Mesendoderm (in vitro differentiated cells): ENCODE measurements around the gene LRIG2. TPM values are rescaled to one million over a fixed set of nuclear protein-coding genes. Genes with fewer than 3 reads are reported as not detected.
A peak's percentile ranks its signal among the peaks of the same experiment; 100 is the strongest.
"Not testable (repeated sequence)": the region's sequence is repeated elsewhere in the genome, so short reads cannot be mapped to it uniquely, and the experiment has no call there.

Experiments used
- DNase-seq: peaks from one replicate; pipeline ENCODE4 v3.0.0; 2013
- H2AK5ac ChIP-seq: 2 replicates; pipeline ENCODE4 v1.6.1; 2013; ENCODE audit warnings: low read length, inconsistent platforms
- H2BK120ac ChIP-seq: 2 replicates; pipeline ENCODE4 v1.6.1; 2013; ENCODE audit warnings: low read depth, mild to moderate bottlenecking, low read length, moderate library complexity, mixed read lengths
- H2BK15ac ChIP-seq: replicated peaks from 2 replicates; pipeline ENCODE4 v1.6.1; 2013; ENCODE audit warnings: low read depth, mild to moderate bottlenecking, moderate library complexity
- H2BK5ac ChIP-seq: 2 replicates; pipeline ENCODE4 v1.6.1; 2013; ENCODE audit warnings: low read length, inconsistent platforms
- H3K18ac ChIP-seq: 2 replicates; pipeline ENCODE4 v1.6.1; 2013; ENCODE audit warnings: mild to moderate bottlenecking, low read length, mixed read lengths
- H3K23ac ChIP-seq: one replicate; pipeline ENCODE4 v1.6.1; 2013; ENCODE audit warnings: low read length
- H3K27ac ChIP-seq: 2 replicates; pipeline ENCODE4 v1.5.1; 2013; ENCODE audit warnings: low read depth, mild to moderate bottlenecking, inconsistent platforms, low read length, moderate library complexity
- H3K27me3 ChIP-seq: 2 replicates; pipeline ENCODE4 v1.6.1; 2013; ENCODE audit warnings: low read length, control low read depth, mild to moderate bottlenecking, inconsistent platforms; ENCODE audit not compliant: insufficient read depth, poor library complexity
- H3K36me3 ChIP-seq: 2 replicates; pipeline ENCODE4 v1.6.1; 2013; ENCODE audit warnings: low read length, inconsistent platforms; ENCODE audit not compliant: control insufficient read depth, insufficient read depth
- H3K4ac ChIP-seq: one replicate; pipeline ENCODE4 v1.6.1; 2013; ENCODE audit warnings: low read depth, mild to moderate bottlenecking, low read length, moderate library complexity
- H3K4me1 ChIP-seq: 2 replicates; pipeline ENCODE4 v1.6.1; 2013; ENCODE audit warnings: low read depth, low read length, inconsistent platforms; ENCODE audit not compliant: control insufficient read depth
- H3K4me2 ChIP-seq: 2 replicates; pipeline ENCODE4 v1.6.1; 2013; ENCODE audit warnings: low read length
- H3K4me3 ChIP-seq: 2 replicates; pipeline ENCODE4 v1.5.1; 2013; ENCODE audit warnings: mild to moderate bottlenecking, low read length
- H3K56ac ChIP-seq: one replicate; pipeline ENCODE4 v1.6.1; 2013; ENCODE audit warnings: low read length
- H3K79me1 ChIP-seq: 2 replicates; pipeline ENCODE4 v1.6.1; 2013; ENCODE audit warnings: low read length, inconsistent platforms
- H3K79me2 ChIP-seq: 2 replicates; pipeline ENCODE4 v1.6.1; 2013; ENCODE audit warnings: mild to moderate bottlenecking, low read length; ENCODE audit not compliant: control insufficient read depth, insufficient read depth
- H3K9ac ChIP-seq: 2 replicates; pipeline ENCODE4 v1.6.1; 2013; ENCODE audit warnings: low read length, inconsistent platforms
- H4K5ac ChIP-seq: one replicate; pipeline ENCODE4 v1.6.1; 2013; ENCODE audit warnings: low read length
- H4K8ac ChIP-seq: one replicate; pipeline ENCODE4 v1.6.1; 2013; ENCODE audit warnings: low read depth, mild to moderate bottlenecking, control low read depth, low read length, moderate library complexity
- WGBS: extraction: QIAGEN DNeasy Blood & Tissue Kit; methylation state at CpG from one replicate; pipeline ENCODE4 v1.1.7; 2013; ENCODE audit warnings: low lambda C conversion rate, missing lambda C conversion rate; ENCODE audit not compliant: insufficient coverage; ENCODE audit errors: extremely low coverage; 5-methylcytosine and 5-hydroxymethylcytosine counted together
- polyA plus RNA-seq, 2 experiments: library from polyadenylated mRNA; stranded (reverse); fragments of 200-250 nt; gene quantifications; one replicate each; pipeline ENCODE4 v1.2.3, GENCODE V29; 2013

Gene LRIG2, protein sequence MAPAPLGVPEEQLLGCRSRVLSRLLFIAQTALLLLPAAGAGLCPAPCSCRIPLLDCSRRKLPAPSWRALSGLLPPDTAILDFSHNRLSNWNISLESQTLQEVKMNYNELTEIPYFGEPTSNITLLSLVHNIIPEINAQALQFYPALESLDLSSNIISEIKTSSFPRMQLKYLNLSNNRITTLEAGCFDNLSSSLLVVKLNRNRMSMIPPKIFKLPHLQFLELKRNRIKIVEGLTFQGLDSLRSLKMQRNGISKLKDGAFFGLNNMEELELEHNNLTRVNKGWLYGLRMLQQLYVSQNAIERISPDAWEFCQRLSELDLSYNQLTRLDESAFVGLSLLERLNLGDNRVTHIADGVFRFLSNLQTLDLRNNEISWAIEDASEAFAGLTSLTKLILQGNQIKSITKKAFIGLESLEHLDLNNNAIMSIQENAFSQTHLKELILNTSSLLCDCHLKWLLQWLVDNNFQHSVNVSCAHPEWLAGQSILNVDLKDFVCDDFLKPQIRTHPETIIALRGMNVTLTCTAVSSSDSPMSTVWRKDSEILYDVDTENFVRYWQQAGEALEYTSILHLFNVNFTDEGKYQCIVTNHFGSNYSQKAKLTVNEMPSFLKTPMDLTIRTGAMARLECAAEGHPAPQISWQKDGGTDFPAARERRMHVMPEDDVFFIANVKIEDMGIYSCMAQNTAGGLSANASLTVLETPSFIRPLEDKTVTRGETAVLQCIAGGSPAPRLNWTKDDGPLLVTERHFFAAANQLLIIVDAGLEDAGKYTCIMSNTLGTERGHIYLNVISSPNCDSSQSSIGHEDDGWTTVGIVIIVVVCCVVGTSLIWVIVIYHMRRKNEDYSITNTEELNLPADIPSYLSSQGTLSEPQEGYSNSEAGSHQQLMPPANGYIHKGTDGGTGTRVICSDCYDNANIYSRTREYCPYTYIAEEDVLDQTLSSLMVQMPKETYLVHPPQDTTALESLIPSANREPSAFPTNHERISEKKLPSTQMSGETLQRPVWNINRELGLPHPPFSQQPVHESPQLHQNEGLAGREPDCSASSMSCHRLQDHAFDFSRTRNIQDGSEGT
- 5.0 TPM for polyA plus RNA-seq (2013, experiment 1 of 2)
- 5.3 TPM for polyA plus RNA-seq (2013, experiment 2 of 2)

DNA sequence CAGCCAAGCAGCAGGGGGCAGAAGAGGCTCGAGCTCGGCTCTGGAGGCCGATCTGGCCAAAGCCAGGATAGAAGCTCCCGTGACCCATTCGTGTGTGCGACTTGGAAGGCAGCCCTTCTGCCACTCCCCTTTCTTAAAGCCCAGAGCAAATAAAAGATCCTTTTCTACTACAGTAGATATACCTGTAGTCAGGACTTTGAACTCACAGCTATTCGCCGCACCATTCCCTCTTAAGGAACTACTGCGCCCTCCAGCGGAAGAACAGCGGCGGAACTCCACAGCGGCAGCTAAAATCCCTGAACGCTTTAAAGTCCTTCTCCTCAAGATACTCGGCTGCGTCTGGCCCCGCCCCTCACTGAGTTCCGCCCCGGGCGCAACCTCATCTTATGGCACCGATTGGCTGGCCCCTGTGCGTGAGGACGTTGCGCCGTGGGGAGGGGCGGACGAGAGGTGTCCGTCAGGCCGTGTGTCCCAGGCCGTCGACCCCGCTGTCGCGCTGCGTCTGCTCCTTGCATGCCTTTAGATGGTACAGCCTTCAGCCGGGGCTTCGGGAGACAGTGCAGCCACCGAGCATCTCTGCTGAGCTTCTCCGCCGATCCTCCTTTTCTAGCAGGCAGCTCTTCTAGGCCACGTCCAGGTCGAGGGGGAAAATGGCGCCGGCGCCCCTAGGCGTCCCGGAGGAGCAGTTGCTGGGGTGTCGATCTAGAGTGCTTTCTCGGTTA, at the start of gene LRIG2:
Gene LRIG2, plus strand, starts transcription at position 442 of the 722 bp plus-strand sequence. Its CDS starts 209 bp downstream, at position 651.
- Histone ChIP-seq H3K4me2 (peak within 1 kb of the TSS; percentile 76), H3K9ac (peak within 1 kb of the TSS; percentile 74), H3K4ac (peak within 1 kb of the TSS; percentile 20), H2BK15ac (no peak within 1 kb of the TSS), H3K4me3 (peak within 1 kb of the TSS; percentile 73), H3K23ac (peak within 1 kb of the TSS; percentile 90), H2BK120ac (no peak within 1 kb of the TSS), H3K79me2 (peaks cover 24% of the 10 kb centered on the region), H3K56ac (peak within 1 kb of the TSS; percentile 87), H2AK5ac (no peak within 1 kb of the TSS), H3K27ac (peak within 1 kb of the TSS; percentile 94), H3K27me3 (no peaks in the 10 kb centered on the region), H3K4me1 (peaks cover 2% of the 10 kb centered on the region), H4K8ac (no peak within 1 kb of the TSS), H3K18ac (peak within 1 kb of the TSS; percentile 11), H4K5ac (no peak within 1 kb of the TSS), H3K79me1 (peaks cover 2% of the 10 kb centered on the region), H2BK5ac (peak within 1 kb of the TSS; percentile 21), H3K36me3 (no peaks in the 10 kb centered on the region)
- DNase-seq = peak; percentile 100
- WGBS = no CpG with 5 or more reads among the region's 49 CpGs

DNA sequence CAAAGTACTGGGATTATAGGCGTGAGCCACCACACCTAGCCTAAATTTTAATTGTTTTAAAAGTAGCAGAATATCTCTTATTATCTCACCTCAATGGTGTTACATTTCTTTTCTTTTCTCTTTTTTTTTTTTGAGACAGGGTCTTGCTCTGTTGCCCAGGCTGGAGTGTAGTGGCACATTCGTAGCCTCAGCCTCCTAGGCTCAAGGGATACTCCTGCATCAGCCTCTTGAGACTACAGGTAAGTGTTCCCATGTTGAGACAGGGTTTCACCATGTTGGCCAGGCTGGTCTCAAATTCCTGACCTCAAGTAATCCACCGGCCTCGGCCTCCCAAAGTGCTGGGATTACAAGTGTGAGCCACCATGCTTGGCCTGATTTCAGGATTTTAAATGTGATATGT, 49.7 kb upstream of the LRIG2 start:
- not testable (repeated sequence) for H3K4me1 ChIP-seq, H3K79me2 ChIP-seq, H2BK5ac ChIP-seq, H2AK5ac ChIP-seq, H2BK15ac ChIP-seq, H4K5ac ChIP-seq, H3K27me3 ChIP-seq, H3K27ac ChIP-seq, H3K56ac ChIP-seq, H3K4me2 ChIP-seq, H3K79me1 ChIP-seq, H3K4me3 ChIP-seq, H3K9ac ChIP-seq, DNase-seq, H4K8ac ChIP-seq, H3K18ac ChIP-seq, H2BK120ac ChIP-seq, H3K4ac ChIP-seq, H3K36me3 ChIP-seq, H3K23ac ChIP-seq
- no CpG with 5 or more reads among the region's 4 CpGs for WGBS

GRCh38 chr1:113027007-113027406, 46.0 kb upstream of the LRIG2 start:
- no peaks in the 10 kb centered on the region for H3K36me3 ChIP-seq
- H2BK15ac ChIP-seq = no peak overlapping the region
- no peak for DNase-seq
- no peak overlapping the region for H3K9ac ChIP-seq
- H4K5ac ChIP-seq = no peak overlapping the region
- no peaks in the 10 kb centered on the region for H3K79me1 ChIP-seq
- no peak overlapping the region for H2BK120ac ChIP-seq
- H2AK5ac ChIP-seq = no peak overlapping the region
- no CpG with 5 or more reads among the region's 5 CpGs for WGBS
- H4K8ac ChIP-seq = no peak overlapping the region
- H3K79me2 ChIP-seq = no peaks in the 10 kb centered on the region
- no peak overlapping the region for H3K4me2 ChIP-seq
- H3K27me3 ChIP-seq = no peaks in the 10 kb centered on the region
- H3K23ac ChIP-seq = no peak overlapping the region
- peak overlapping the region; percentile 16 for H3K27ac ChIP-seq
- peaks cover 3% of the 10 kb centered on the region for H3K4me1 ChIP-seq
- no peak overlapping the region for H3K18ac ChIP-seq
- no peak overlapping the region for H3K4ac ChIP-seq
- H3K4me3 ChIP-seq = no peak overlapping the region
- H3K56ac ChIP-seq = peak overlapping the region; percentile 12
- H2BK5ac ChIP-seq = no peak overlapping the region

GRCh38 chr1:113027449-113027848, 45.5 kb upstream of the LRIG2 start:
- no peak overlapping the region for H3K18ac ChIP-seq
- H3K9ac ChIP-seq = no peak overlapping the region
- no peak overlapping the region for H3K4me3 ChIP-seq
- H3K36me3 ChIP-seq = no peaks in the 10 kb centered on the region
- DNase-seq = peak; percentile 81
- H3K79me2 ChIP-seq = no peaks in the 10 kb centered on the region
- H2BK120ac ChIP-seq = no peak overlapping the region
- no peaks in the 10 kb centered on the region for H3K27me3 ChIP-seq
- H3K27ac ChIP-seq = no peak overlapping the region
- H3K4me1 ChIP-seq = peaks cover 3% of the 10 kb centered on the region
- no peak overlapping the region for H3K4ac ChIP-seq
- H4K5ac ChIP-seq = no peak overlapping the region
- no peak overlapping the region for H3K56ac ChIP-seq
- no peaks in the 10 kb centered on the region for H3K79me1 ChIP-seq
- no peak overlapping the region for H2BK5ac ChIP-seq
- H4K8ac ChIP-seq = no peak overlapping the region
- H3K4me2 ChIP-seq = no peak overlapping the region
- H2AK5ac ChIP-seq = no peak overlapping the region
- no peak overlapping the region for H3K23ac ChIP-seq
- H2BK15ac ChIP-seq = no peak overlapping the region

DNA sequence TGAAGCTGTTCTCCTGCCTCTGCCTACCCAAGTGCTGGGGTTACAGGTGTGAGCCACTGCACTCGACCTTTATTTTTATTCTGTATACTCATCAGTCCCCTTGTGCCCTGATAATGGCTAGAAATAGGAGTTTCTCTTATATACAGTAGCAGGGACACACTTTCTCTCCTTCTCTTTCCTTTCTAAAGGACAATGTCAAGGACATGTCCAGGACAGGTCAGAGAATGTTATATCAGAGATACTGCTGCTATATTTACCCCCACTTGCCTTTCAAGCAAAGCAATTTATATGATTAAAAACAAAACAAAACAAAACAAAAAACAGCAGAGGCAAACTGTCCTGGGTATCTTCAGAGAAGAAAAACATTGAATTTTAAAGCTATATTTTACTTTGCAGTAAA, 43.2 kb upstream of the LRIG2 start:
- Histone ChIP-seq H3K4me2 (no peak overlapping the region), H3K4ac (no peak overlapping the region), H3K36me3 (no peaks in the 10 kb centered on the region), H3K4me1 (peaks cover 3% of the 10 kb centered on the region), H3K56ac (no peak overlapping the region), H3K18ac (no peak overlapping the region), H2AK5ac (no peak overlapping the region), H4K5ac (no peak overlapping the region), H4K8ac (no peak overlapping the region), H3K27me3 (no peaks in the 10 kb centered on the region), H2BK120ac (no peak overlapping the region), H3K23ac (no peak overlapping the region), H3K4me3 (no peak overlapping the region), H3K79me2 (no peaks in the 10 kb centered on the region), H3K79me1 (no peaks in the 10 kb centered on the region), H3K9ac (no peak overlapping the region), H3K27ac (no peak overlapping the region), H2BK5ac (no peak overlapping the region), H2BK15ac (peak overlapping the region; percentile 57)
- DNase-seq = no peak
- no CpG with 5 or more reads among the region's 1 CpG for WGBS
